Nephron (organoid): ENCODE results near the gene FUBP3.
A peak's percentile ranks its signal among the peaks of the same experiment; 100 is the strongest.

ENCODE experiments used
- H3K27ac Mint-ChIP-seq, 3 experiments: 2 replicates each; pipeline ENCODE4 v1.8.0; 2020; ENCODE audit warnings: mixed read lengths in 3 of 3, mild to moderate bottlenecking in 2 of 3, moderate library complexity in 1 of 3
- H3K27me3 Mint-ChIP-seq: 2 replicates; pipeline ENCODE4 v1.8.0; 2021; ENCODE audit warnings: low read depth, mild to moderate bottlenecking, moderate library complexity, mixed read lengths
- H3K36me3 Mint-ChIP-seq: 2 replicates; pipeline ENCODE4 v1.8.0; 2020; ENCODE audit warnings: low read depth, mixed read lengths
- H3K4me1 Mint-ChIP-seq: 2 replicates; pipeline ENCODE4 v1.8.0; 2020; ENCODE audit warnings: mixed read lengths
- H3K4me3 Mint-ChIP-seq, 3 experiments: 2 replicates each; pipeline ENCODE4 v1.8.0; 2020; ENCODE audit warnings: mild to moderate bottlenecking in 3 of 3, mixed read lengths in 3 of 3, moderate library complexity in 2 of 3
- H3K9me3 Mint-ChIP-seq: 2 replicates; pipeline ENCODE4 v1.8.0; 2020; ENCODE audit warnings: mixed read lengths
- CTCF ChIP-seq, 3 experiments: fragments of 200-600 bp; sonication (generic); IDR thresholded peaks; one replicate each; pipeline ENCODE4 v1.5.0; 2021; ENCODE audit warnings: antibody characterized with exemption in 3 of 3; ENCODE audit not compliant: unreplicated experiment in 3 of 3

The FUBP3 gene

DNA sequence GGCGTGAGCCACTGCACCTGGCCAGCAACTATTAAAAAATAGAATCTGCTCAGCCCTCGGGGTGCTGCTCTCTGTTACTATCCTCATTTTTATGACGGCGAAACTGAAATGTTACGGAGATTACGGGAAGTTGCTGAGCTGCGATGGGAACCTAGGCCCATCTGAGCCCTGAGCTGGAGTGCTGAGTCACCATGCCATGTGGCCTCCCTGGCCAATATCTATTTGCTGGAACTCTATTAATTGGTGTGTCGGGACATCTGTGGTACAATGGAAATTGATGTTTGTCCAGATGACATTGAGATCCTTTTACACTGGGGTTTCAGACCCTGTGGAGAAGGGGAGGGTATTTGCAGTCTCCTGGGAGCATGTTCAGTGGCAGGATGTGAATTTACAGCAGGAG lies 93.1 kb downstream of the FUBP3 start:
- Mint-ChIP-seq H3K27me3 (peaks cover 81% of the 10 kb centered on the region), H3K4me1 (peaks cover 4% of the 10 kb centered on the region), H3K36me3 (no peaks in the 10 kb centered on the region), H3K9me3 (no peaks in the 10 kb centered on the region), H3K27ac (no peak overlapping the region), H3K4me3 (no peak overlapping the region)
- TF ChIP-seq CTCF (IDR thresholded peaks at IDR 0.05; ENCODE audit: unreplicated experiment in 3 of 3), result no peak

DNA sequence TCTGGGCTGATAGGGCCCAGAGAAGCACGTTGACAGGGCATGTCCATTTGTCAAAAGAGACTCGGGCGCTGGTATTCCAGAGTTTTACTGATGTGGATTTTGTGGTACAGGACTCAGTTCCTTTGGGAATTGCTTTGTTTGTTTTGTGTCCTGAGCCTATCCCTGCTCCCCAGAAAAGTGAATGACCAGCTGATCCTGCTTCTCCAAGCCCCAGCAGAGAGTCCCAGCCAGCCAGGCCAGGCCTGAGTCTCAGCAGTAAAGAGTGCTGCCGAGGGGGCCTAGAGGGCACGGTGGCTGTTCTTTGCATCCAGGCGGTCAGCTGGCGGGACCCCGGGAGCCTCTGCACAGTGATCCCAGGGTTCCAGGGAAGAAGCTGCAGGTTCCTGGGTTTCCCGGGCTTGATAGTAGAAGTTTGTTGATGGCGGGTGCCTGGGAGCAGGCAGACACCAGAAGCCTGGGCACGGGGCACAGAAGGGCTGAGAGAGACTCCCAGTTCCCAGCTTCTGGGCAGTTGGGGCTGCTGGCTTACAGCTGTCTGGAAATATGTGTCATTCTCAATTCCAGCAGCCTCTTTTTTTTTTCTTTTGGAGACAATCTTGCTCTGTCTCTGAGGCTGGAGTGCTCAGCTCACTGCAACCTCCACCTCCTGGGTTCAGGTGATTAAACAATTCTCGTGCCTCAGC lies 93.7 kb downstream of the FUBP3 start:
- no peaks in the 10 kb centered on the region for H3K36me3 Mint-ChIP-seq
- peaks cover 4% of the 10 kb centered on the region for H3K4me1 Mint-ChIP-seq
- no peak overlapping the region for H3K27ac Mint-ChIP-seq
- H3K4me3 Mint-ChIP-seq, result no peak overlapping the region
- H3K27me3 Mint-ChIP-seq, result peaks cover 81% of the 10 kb centered on the region
- no peak for TF ChIP-seq CTCF (IDR thresholded peaks at IDR 0.05; ENCODE audit: unreplicated experiment in 3 of 3)
- H3K9me3 Mint-ChIP-seq, result no peaks in the 10 kb centered on the region

- H3K36me3 Mint-ChIP-seq, result no peaks in the 10 kb centered on the region
- no peak overlapping the region for H3K4me3 Mint-ChIP-seq
- peaks cover 4% of the 10 kb centered on the region for H3K4me1 Mint-ChIP-seq
- H3K27ac Mint-ChIP-seq, result no peak overlapping the region
- no peak for TF ChIP-seq CTCF (IDR thresholded peaks at IDR 0.05; ENCODE audit: unreplicated experiment in 3 of 3)
- H3K9me3 Mint-ChIP-seq, result no peaks in the 10 kb centered on the region
- peaks cover 82% of the 10 kb centered on the region for H3K27me3 Mint-ChIP-seq
These were observed 96.0 kb downstream of the FUBP3 start for GRCh38 chr9:130675396-130675795.

- no peaks in the 10 kb centered on the region for H3K36me3 Mint-ChIP-seq
- peaks cover 79% of the 10 kb centered on the region for H3K27me3 Mint-ChIP-seq
- H3K4me1 Mint-ChIP-seq, result peaks cover 4% of the 10 kb centered on the region
- no peak overlapping the region for H3K4me3 Mint-ChIP-seq
- no peaks in the 10 kb centered on the region for H3K9me3 Mint-ChIP-seq
- TF ChIP-seq CTCF (IDR thresholded peaks at IDR 0.05; ENCODE audit: unreplicated experiment in 3 of 3), result no peak
- no peak overlapping the region for H3K27ac Mint-ChIP-seq
These were observed 97.9 kb downstream of the FUBP3 start for GRCh38 chr9:130677252-130677651.

DNA sequence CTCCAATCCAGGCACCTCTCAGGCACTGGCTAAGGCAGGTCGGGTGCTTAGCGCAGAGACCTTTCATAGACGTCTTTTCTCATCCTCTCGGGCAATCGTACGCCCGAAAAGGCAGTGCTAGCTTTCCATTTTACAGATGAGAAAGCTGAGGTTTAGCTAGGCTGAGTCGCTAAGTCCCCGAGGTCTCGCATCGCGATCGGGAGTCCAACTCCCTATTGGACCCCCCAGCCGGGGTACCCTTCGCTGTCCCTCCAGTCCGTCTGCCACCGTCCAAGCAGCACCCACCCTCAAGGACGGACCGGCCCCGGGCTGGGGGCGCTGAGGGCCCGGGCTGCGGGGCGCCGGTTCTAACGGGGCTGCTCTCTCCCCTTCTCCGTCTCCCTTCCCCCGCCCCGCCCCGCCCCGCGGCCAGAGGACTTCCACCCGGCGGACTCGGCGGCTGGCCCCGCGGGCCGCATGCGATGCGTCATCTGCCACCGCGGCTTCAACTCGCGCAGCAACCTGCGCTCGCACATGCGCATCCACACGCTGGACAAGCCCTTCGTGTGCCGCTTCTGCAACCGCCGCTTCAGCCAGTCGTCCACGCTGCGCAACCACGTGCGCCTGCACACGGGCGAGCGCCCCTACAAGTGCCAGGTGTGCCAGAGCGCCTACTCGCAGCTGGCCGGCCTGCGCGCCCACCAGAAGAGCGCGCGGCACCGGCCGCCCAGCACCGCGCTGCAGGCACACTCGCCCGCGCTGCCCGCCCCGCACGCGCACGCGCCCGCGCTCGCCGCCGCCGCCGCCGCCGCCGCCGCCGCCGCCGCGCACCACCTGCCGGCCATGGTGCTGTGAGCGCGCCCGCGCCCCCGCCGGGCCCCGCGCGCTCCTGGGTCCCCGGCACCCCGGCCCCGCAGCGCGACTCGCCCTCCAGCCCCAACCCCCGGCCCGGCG lies 101.7 kb downstream of the FUBP3 start:
- Mint-ChIP-seq H3K4me3 (peak overlapping the region; percentile 29 to 53 (median 51)), H3K9me3 (no peaks in the 10 kb centered on the region), H3K27me3 (peaks cover 69% of the 10 kb centered on the region), H3K36me3 (no peaks in the 10 kb centered on the region), H3K27ac (no peak overlapping the region), H3K4me1 (peaks cover 5% of the 10 kb centered on the region)
- TF ChIP-seq CTCF (IDR thresholded peaks at IDR 0.05; ENCODE audit: unreplicated experiment in 3 of 3), result no peak
